GM18505 (cell line): ENCODE data around the gene TACC3.

ENCODE experiments used
- ATAC-seq: cut with Tn5 transposase; IDR thresholded peaks from one replicate; pipeline ENCODE4 v1.9.1; 2021; ENCODE audit not compliant: unreplicated experiment
- POLR2A ChIP-seq: IDR thresholded peaks from 4 replicates; pipeline ENCODE4 v1.6.1; 2011; ENCODE audit warnings: borderline replicate concordance; ENCODE audit not compliant: insufficient read depth, insufficient read length; ENCODE audit errors: extremely low read depth

Gene TACC3

GRCh38 chr4:1721003-1721665 lies at the start of gene TACC3, which contains the start of gene TMEM129:
TSS of gene TACC3 (plus strand) at chr4:1721521. CDS start at chr4:1723422, 1,901 bp downstream.
TSS of gene TMEM129 (minus strand) at chr4:1721323. CDS start at chr4:1720837, 486 bp downstream.
- ATAC-seq, result peak; percentile 68
- peak; percentile 60 for TF ChIP-seq POLR2A

DNA sequence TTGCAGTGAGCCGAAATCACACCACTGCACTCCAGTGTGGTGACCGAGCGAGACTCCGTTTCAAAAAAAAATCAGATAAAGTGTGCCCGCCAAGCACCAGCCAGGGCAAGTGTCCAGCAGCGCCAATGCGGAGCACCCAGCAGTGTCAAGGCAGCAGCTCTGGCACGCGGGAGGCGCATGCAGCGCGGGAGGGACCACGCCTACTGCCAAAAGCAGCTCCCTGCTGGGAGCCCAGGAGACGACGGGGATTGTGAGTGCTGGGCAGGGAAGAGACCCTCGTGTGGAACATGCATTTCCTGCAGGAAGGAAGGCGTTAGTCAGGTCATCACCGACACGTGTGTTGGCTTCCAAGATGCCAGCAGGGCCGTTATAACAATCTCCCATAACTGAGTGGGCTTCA lies 47.6 kb upstream of the TACC3 start:
- no peak for TF ChIP-seq POLR2A
- no peak for ATAC-seq

- no peak for ATAC-seq
Observed at GRCh38 chr4:1674682-1675081, 46.6 kb upstream of the TACC3 start.

GRCh38 chr4:1675136-1675801 lies 46.1 kb upstream of the TACC3 start:
- no peak for ATAC-seq
- no peak for TF ChIP-seq POLR2A

More at GRCh38 chr4:1674682-1675081, 46.6 kb upstream of the TACC3 start:
- TF ChIP-seq POLR2A, result no peak

GRCh38 chr4:1675802-1676137 lies 45.6 kb upstream of the TACC3 start:
- TF ChIP-seq POLR2A, result no peak
- ATAC-seq, result no peak

DNA sequence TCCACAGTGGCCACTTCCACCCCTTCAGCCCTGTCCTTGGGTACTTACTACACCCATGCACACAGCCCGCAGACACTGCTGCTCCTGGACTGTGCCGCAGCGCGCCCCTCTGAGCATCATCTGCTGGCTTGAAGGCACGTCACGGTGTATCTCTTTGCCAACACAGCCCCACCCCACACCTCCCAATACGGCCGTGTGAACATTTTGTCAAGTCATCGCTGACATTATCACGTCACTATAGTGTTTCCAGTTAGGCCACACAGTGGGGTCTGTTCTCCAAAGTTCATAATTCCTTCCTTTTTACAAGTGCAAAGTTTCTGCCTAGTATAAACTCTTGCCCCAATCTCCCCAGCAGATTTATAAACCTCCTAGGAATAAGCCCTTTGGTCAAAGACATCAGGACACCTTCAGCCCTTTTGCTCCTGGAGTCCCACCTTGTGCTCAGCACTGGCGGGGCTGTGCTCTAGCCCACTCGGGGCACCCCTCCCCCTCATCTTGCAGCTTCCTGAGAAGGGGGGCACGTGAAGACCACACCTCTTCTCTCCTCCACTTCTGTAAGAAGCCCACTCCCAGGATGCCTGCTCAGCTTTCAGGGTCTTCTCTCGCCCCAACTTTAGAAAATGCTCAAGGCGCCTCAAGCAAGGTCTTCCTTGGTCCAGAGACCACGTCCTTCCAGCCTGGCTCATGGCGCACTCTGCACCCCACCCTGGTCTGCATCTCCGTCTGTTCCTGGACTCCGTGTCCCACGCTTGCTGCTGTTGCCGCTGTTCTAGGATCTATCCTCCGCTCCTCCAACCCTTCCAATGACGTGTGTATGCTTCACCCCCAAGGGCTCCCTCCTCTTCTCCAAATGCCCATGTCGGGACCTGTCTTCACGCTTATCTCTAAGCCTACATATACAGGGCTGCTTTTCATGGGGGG lies 44.5 kb upstream of the TACC3 start:
- ATAC-seq, result no peak
- TF ChIP-seq POLR2A, result no peak

DNA sequence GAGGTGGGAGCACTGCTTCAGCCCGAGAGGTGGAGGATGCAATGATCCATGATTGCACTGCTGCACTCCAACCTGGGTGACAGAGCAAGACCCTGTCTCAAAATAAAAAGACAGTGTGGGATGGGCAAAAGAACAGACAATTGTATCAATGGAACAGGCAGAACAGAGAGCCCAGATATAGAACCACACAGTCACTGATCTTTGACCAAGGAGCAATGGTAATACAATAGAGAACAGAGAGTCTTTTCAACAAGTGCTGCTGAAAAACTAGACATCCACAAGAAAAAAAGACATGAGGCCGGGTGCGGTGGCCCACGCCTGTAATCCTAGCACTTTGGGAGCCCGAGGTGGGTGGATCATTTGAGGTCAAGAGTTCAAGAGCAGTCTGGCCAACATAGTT lies 43.1 kb upstream of the TACC3 start:
- TF ChIP-seq POLR2A, result no peak
- ATAC-seq, result no peak

- ATAC-seq, result no peak
- TF ChIP-seq POLR2A, result no peak
Observed at GRCh38 chr4:1682860-1683259, 38.5 kb upstream of the TACC3 start.

GRCh38 chr4:1683261-1683735 lies 38.0 kb upstream of the TACC3 start:
- no peak for ATAC-seq

DNA sequence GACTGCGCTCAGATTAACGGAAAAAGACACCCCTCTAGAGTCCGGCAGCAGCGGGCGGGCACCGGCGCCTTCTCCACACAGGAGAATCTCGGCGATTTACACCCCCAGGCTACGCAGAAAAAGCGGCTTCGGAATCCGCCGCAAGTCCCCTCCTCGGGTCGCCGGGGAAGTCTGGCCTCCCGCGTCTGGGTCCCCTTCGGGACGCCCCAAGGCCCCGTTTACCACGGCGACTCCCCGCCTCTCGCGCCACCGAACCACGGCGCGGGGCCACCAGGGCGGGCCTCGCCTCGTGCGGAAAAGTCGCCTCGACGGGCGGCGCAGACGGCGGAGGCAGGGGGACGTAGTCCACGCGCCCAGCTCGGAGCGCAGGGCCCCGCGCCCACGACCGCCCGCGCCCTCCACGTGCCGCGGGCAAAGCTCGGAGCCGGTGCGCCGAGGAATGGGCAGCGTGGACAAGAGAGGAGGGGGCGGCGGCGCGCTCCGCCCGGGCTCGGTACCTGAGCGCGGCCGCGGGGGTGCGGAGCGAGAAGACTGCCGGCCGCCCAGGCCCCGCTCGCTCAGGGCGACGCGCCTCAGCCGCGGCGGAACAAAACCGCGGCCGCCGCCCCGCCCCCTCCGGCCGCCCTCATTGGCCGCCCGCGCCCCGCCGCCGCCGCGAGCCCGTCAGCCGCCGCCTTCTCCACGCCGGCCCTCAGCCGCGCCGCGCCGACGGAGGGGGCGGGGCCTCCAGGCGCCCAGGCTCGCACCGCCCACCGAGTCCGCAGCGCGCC lies 37.4 kb upstream of the TACC3 start, which contains the start of gene FAM53A:
Gene FAM53A (minus strand): TSS at position 578 of the 770 bp plus-strand sequence. CDS start 15,572 bp downstream, outside the sequence.
- TF ChIP-seq POLR2A, result no peak
- peak; percentile 86 for ATAC-seq

More at GRCh38 chr4:1683261-1683735, 38.0 kb upstream of the TACC3 start:
- TF ChIP-seq POLR2A, result no peak

DNA sequence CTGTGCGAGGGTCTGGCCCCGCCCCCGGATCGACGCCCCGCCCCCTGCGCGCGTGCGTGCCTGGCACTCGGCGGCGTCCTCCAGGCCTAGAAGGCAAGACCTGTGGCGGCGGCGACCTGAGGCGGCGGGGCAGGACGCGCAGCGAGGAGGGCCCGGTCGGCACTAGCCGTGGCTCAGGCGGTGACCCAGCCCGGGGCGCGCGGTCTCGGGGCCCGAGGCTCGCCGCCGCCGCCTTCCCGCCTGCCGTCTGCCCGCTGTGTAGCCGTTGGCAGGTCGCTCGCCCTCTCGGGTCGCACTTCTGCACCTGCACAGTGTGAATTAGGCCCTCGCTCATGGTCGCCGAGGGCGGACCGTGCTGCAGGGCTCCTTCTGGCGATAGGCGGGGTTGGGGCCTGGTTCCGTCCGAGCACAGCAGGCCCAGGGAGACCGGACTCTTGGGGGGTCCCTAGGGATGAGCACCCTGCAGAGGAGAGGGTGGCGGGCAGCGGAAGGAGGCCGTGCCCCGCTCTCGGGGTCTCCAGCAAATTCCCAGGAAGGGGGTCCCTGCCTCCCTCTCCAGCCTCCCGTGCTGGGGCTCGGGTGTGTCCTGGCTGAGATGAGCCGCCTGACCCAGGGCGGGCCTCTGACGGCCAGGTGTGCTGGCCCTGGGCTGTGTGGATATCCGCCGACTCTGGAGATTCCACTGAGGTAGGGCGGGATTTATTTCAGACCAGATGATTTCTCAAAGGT lies 36.7 kb upstream of the TACC3 start:
- peak; percentile 47 for TF ChIP-seq POLR2A
- no peak for ATAC-seq
